Astrocyte (in vitro differentiated cells and primary cell): ENCODE measurements around the gene TBC1D3B. TPM values are rescaled to one million over a fixed set of nuclear protein-coding genes. Genes with fewer than 3 reads are reported as not detected.

Experiments
- DNase-seq: peaks from one replicate; pipeline ENCODE4 v3.0.0-alpha.2; 2010; ENCODE audit warnings: low read depth
- FAIRE-seq: peaks from 2 replicates; lab custom pipeline; 2011; peaks lifted over from hg19 to GRCh38; lab: Jason Lieb, UNC
- H2AFZ ChIP-seq: 2 replicates; pipeline ENCODE4 v1.6.0; 2012; ENCODE audit warnings: low read depth, low read length, inconsistent platforms
- H3K27ac ChIP-seq: 2 replicates; pipeline ENCODE4 v1.5.1; 2011; ENCODE audit warnings: low read depth, low read length, inconsistent platforms
- H3K27me3 ChIP-seq: 2 replicates; pipeline ENCODE4 v1.6.0; 2011; ENCODE audit warnings: low read length, inconsistent platforms; ENCODE audit not compliant: insufficient read depth
- H3K36me3 ChIP-seq: 2 replicates; pipeline ENCODE4 v1.5.1; 2011; ENCODE audit warnings: low read length, inconsistent platforms; ENCODE audit not compliant: insufficient read depth
- H3K4me1 ChIP-seq: 2 replicates; pipeline ENCODE4 v1.5.1; 2011; ENCODE audit warnings: low read length, inconsistent platforms; ENCODE audit not compliant: insufficient read depth
- H3K4me2 ChIP-seq: 2 replicates; pipeline ENCODE4 v1.6.0; 2012; ENCODE audit warnings: low read length, inconsistent platforms
- H3K4me3 ChIP-seq: 2 replicates; pipeline ENCODE4 v1.5.1; 2011; ENCODE audit warnings: low read depth, mild to moderate bottlenecking, low read length, inconsistent platforms; ENCODE audit not compliant: insufficient read depth
- H3K79me2 ChIP-seq: 2 replicates; pipeline ENCODE4 v1.6.0; 2012; ENCODE audit warnings: mild to moderate bottlenecking, low read length, inconsistent platforms; ENCODE audit not compliant: insufficient read depth
- H3K9ac ChIP-seq: 2 replicates; pipeline ENCODE4 v1.6.0; 2012; ENCODE audit warnings: mild to moderate bottlenecking, low read length, inconsistent platforms
- H3K9me3 ChIP-seq: 2 replicates; pipeline ENCODE4 v1.5.1; 2012; ENCODE audit warnings: low read depth, mild to moderate bottlenecking, low read length, inconsistent platforms; ENCODE audit not compliant: insufficient read depth
- H4K20me1 ChIP-seq: 2 replicates; pipeline ENCODE4 v1.6.0; 2012; ENCODE audit warnings: low read length, inconsistent platforms; ENCODE audit not compliant: insufficient read depth
- H3K27ac Mint-ChIP-seq: one replicate; pipeline ENCODE4 v1.8.0; 2021; ENCODE audit warnings: mild to moderate bottlenecking, mixed read lengths; ENCODE audit not compliant: unreplicated experiment
- H3K27me3 Mint-ChIP-seq: one replicate; pipeline ENCODE4 v1.8.0; 2021; ENCODE audit warnings: low read depth, mixed read lengths; ENCODE audit not compliant: unreplicated experiment
- H3K36me3 Mint-ChIP-seq: one replicate; pipeline ENCODE4 v1.8.0; 2021; ENCODE audit warnings: low read depth, mixed read lengths; ENCODE audit not compliant: unreplicated experiment
- H3K4me1 Mint-ChIP-seq: one replicate; pipeline ENCODE4 v1.8.0; 2021; ENCODE audit warnings: low read depth, mixed read lengths; ENCODE audit not compliant: unreplicated experiment
- H3K4me3 Mint-ChIP-seq: one replicate; pipeline ENCODE4 v1.8.0; 2021; ENCODE audit warnings: mild to moderate bottlenecking, moderate library complexity, mixed read lengths; ENCODE audit not compliant: unreplicated experiment
- H3K9me3 Mint-ChIP-seq: one replicate; pipeline ENCODE4 v1.8.0; 2021; ENCODE audit warnings: mild to moderate bottlenecking, mixed read lengths; ENCODE audit not compliant: unreplicated experiment
- EZH2 ChIP-seq: IDR thresholded peaks from 2 replicates; pipeline ENCODE4 v1.6.1; 2012; ENCODE audit warnings: mild to moderate bottlenecking, low read length, inconsistent platforms; ENCODE audit not compliant: insufficient read depth
- total RNA-seq: library from RNA; stranded (reverse); gene quantifications from 2 replicates; pipeline ENCODE4 v1.2.1, GENCODE V29; 2021
- TF ChIP-seq, protein P1 (sequence below): IDR thresholded peaks from 2 replicates; pipeline ENCODE4 v1.5.1; 2011; ENCODE audit warnings: low read depth, mild to moderate bottlenecking, inconsistent platforms, low read length, moderate library complexity; ENCODE audit not compliant: insufficient read depth

Gene TBC1D3B
- total RNA-seq, 1 donor from 2014 or later, result 9.8 TPM

DNA sequence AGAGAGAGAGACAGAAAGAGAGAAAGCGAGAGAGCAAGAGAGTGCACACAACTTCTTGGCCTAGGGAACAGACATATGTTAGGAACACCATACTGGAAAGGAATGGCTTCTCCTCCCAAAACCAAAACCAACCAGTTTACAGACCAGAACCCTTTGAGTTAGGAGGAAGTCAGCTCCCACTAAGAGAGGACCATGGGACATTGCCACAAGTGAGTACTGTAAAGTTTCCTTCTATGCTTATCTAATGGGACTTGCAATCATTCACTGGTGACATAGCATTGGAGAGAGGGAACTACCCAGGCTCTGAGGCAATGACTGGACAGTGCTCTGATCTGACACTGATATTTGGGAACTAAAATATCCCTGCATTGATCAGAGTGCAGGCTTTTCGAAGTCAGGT, 32.4 kb downstream of the TBC1D3B start:
- Histone ChIP-seq H3K9ac (no peak overlapping the region), H2AFZ (no peak overlapping the region), H3K9me3 (no peaks in the 10 kb centered on the region), H3K27me3 (no peaks in the 10 kb centered on the region), H3K4me3 (no peak overlapping the region), H3K4me1 (peaks cover 3% of the 10 kb centered on the region), H4K20me1 (no peaks in the 10 kb centered on the region), H3K4me2 (no peak overlapping the region), H3K79me2 (no peaks in the 10 kb centered on the region), H3K27ac (no peak overlapping the region), H3K36me3 (no peaks in the 10 kb centered on the region)
- Mint-ChIP-seq H3K36me3 (no peaks in the 10 kb centered on the region), H3K4me1 (peaks cover 2% of the 10 kb centered on the region), H3K27ac (no peak overlapping the region), H3K9me3 (no peaks in the 10 kb centered on the region), H3K4me3 (no peak overlapping the region), H3K27me3 (peaks cover 7% of the 10 kb centered on the region)
- DNase-seq (no peak), FAIRE-seq (no peak)
- no peak for TF ChIP-seq EZH2
- TF ChIP-seq, protein P1, sequence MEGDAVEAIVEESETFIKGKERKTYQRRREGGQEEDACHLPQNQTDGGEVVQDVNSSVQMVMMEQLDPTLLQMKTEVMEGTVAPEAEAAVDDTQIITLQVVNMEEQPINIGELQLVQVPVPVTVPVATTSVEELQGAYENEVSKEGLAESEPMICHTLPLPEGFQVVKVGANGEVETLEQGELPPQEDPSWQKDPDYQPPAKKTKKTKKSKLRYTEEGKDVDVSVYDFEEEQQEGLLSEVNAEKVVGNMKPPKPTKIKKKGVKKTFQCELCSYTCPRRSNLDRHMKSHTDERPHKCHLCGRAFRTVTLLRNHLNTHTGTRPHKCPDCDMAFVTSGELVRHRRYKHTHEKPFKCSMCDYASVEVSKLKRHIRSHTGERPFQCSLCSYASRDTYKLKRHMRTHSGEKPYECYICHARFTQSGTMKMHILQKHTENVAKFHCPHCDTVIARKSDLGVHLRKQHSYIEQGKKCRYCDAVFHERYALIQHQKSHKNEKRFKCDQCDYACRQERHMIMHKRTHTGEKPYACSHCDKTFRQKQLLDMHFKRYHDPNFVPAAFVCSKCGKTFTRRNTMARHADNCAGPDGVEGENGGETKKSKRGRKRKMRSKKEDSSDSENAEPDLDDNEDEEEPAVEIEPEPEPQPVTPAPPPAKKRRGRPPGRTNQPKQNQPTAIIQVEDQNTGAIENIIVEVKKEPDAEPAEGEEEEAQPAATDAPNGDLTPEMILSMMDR, result no peak

DNA sequence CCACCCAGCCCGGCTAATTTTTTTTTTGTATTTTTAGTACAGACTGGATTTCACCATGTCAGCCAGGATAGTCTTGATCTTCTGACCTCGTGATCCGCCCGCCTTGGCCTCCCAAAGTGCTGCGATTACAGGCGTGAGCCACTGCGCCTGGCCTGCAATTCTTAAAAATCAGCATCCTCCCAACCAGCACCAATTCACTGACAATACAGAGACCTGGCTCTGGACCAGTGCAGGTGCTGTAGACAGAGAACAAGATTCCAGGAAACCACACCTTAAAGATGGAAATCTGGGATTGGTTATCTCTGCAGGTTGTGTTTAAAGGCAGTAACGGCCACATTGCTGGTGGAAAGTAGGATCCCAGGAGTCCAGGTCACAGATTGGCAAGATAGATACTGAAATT, 33.6 kb downstream of the TBC1D3B start:
- Histone ChIP-seq H3K9ac (no peak overlapping the region), H3K27me3 (no peaks in the 10 kb centered on the region), H3K4me3 (no peak overlapping the region), H3K27ac (no peak overlapping the region), H3K4me1 (no peaks in the 10 kb centered on the region), H3K36me3 (no peaks in the 10 kb centered on the region), H4K20me1 (no peaks in the 10 kb centered on the region), H3K4me2 (no peak overlapping the region), H3K79me2 (no peaks in the 10 kb centered on the region), H3K9me3 (no peaks in the 10 kb centered on the region), H2AFZ (no peak overlapping the region)
- Mint-ChIP-seq H3K36me3 (no peaks in the 10 kb centered on the region), H3K9me3 (no peaks in the 10 kb centered on the region), H3K27ac (no peak overlapping the region), H3K4me3 (no peak overlapping the region), H3K4me1 (no peaks in the 10 kb centered on the region), H3K27me3 (peaks cover 7% of the 10 kb centered on the region)
- DNase-seq (no peak), FAIRE-seq (no peak)
- TF ChIP-seq EZH2, result no peak
- TF ChIP-seq, protein P1, result no peak

DNA sequence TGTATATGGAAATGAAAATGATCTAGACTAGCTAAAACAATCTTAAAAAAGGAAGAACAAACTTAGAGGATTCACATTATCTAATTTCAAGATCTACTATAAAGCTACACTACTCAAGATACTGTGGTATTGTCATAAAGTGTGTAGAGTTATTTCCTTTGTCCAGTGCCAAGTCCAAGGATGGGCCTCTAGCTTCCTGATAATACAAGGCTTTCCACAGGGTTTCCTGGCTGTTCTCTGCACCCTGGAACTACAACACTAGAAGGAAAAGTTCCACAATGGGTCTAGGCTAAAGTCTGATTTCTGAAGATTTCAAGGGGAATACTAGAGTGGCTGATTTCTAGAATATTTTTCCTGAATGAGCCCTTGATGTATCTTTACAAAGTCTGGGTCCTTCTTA, 34.2 kb downstream of the TBC1D3B start:
- no peak for FAIRE-seq
- no peaks in the 10 kb centered on the region for H3K79me2 ChIP-seq
- H4K20me1 ChIP-seq, result no peaks in the 10 kb centered on the region
- H3K36me3 ChIP-seq, result no peaks in the 10 kb centered on the region
- H3K9me3 ChIP-seq, result peaks cover 3% of the 10 kb centered on the region
- no peak for DNase-seq
- H3K27me3 Mint-ChIP-seq, result peaks cover 10% of the 10 kb centered on the region
- H3K4me1 ChIP-seq, result no peaks in the 10 kb centered on the region
- no peak overlapping the region for H3K4me3 ChIP-seq
- no peak overlapping the region for H3K9ac ChIP-seq
- no peak for TF ChIP-seq EZH2
- TF ChIP-seq, protein P1, result no peak
- no peaks in the 10 kb centered on the region for H3K4me1 Mint-ChIP-seq
- no peak overlapping the region for H3K4me2 ChIP-seq
- no peak overlapping the region for H2AFZ ChIP-seq
- no peak overlapping the region for H3K4me3 Mint-ChIP-seq
- H3K27me3 ChIP-seq, result peaks cover under 1% of the 10 kb centered on the region
- H3K27ac ChIP-seq, result no peak overlapping the region
- H3K9me3 Mint-ChIP-seq, result peaks cover under 1% of the 10 kb centered on the region
- no peak overlapping the region for H3K27ac Mint-ChIP-seq
- H3K36me3 Mint-ChIP-seq, result no peaks in the 10 kb centered on the region
